Activated CD8-positive, alpha-beta T cell treated with anti-CD3 and anti-CD28 coated beads, Interleukin-2, amount 10 ng/mL, durations not matched to agents 7 days and 5 days (primary cell): ENCODE results near the gene ZBTB17. TPM values are rescaled to one million over a fixed set of nuclear protein-coding genes. Genes with fewer than 3 reads are reported as not detected.

ENCODE experiments used
- ATAC-seq: fragments of 150-1000 bp; cut with Tn5 transposase; one replicate; pipeline ENCODE4 v1.10.0; 2021; ENCODE audit warnings: moderate library complexity
- CTCF ChIA-PET: fragments of 350-600 bp; sonication (Branson Sonifier 250); formaldehyde crosslinking; loops from one replicate; lab custom pipeline; 2021; ENCODE audit warnings: antibody characterized with exemption; lab: Charles Lee
- POLR2A ChIA-PET: fragments of 350-600 bp; sonication (Branson Sonifier 250); formaldehyde crosslinking; loops from one replicate; lab custom pipeline; 2021; ENCODE audit warnings: antibody characterized with exemption; lab: Charles Lee
- DNase-seq: peaks from one replicate; pipeline ENCODE4 v3.0.0-alpha.2; 2020
- H3K27ac Mint-ChIP-seq: one replicate; pipeline ENCODE4 v1.8.0; 2021; ENCODE audit warnings: mild to moderate bottlenecking, mixed read lengths
- H3K27me3 Mint-ChIP-seq: one replicate; pipeline ENCODE4 v1.8.0; 2021; ENCODE audit warnings: low read depth, mixed read lengths
- H3K36me3 Mint-ChIP-seq: one replicate; pipeline ENCODE4 v1.8.0; 2021; ENCODE audit warnings: low read depth, mixed read lengths
- H3K4me1 Mint-ChIP-seq: one replicate; pipeline ENCODE4 v1.8.0; 2021; ENCODE audit warnings: low read depth, mixed read lengths
- H3K4me3 Mint-ChIP-seq: one replicate; pipeline ENCODE4 v1.8.0; 2021; ENCODE audit warnings: mild to moderate bottlenecking, mixed read lengths
- H3K9me3 Mint-ChIP-seq: one replicate; pipeline ENCODE4 v1.8.0; 2022; ENCODE audit warnings: mixed read lengths; ENCODE audit not compliant: insufficient read depth
- total RNA-seq, 2 experiments: library from RNA; stranded (reverse); gene quantifications; one replicate each; pipeline ENCODE4 v1.2.3, GENCODE V29; 2021

Gene ZBTB17
- total RNA-seq, 2 experiments from 2014 or later = 32.3 to 33.3 TPM

- ATAC-seq (no peak), DNase-seq (no peak)
- H3K27me3 Mint-ChIP-seq = no peaks in the 10 kb centered on the region
- no peak overlapping the region for H3K27ac Mint-ChIP-seq
- H3K9me3 Mint-ChIP-seq = no peaks in the 10 kb centered on the region
- CTCF ChIA-PET = interaction anchor here (0.8 to 1.3 kb wide), 3 partner anchors 9 to 31 kb away, joined by 3 to 4 read pairs (median 3); no protein-coding TSS in a partner anchor
- POLR2A ChIA-PET = no interaction called here
- H3K4me1 Mint-ChIP-seq = peaks cover 52% of the 10 kb centered on the region
- H3K4me3 Mint-ChIP-seq = no peak overlapping the region
- H3K36me3 Mint-ChIP-seq = peaks cover 10% of the 10 kb centered on the region
Observed at GRCh38 chr1:15957221-15958095, 18.4 kb downstream of the ZBTB17 start.

GRCh38 chr1:15956150-15956549 lies 19.8 kb downstream of the ZBTB17 start:
- CTCF ChIA-PET = interaction anchor here (0.7 to 1.3 kb wide), 4 partner anchors 8 to 79 kb away, joined by 3 read pairs; no protein-coding TSS in a partner anchor
- no peak for ATAC-seq
- no peak overlapping the region for H3K27ac Mint-ChIP-seq
- no peaks in the 10 kb centered on the region for H3K9me3 Mint-ChIP-seq
- H3K27me3 Mint-ChIP-seq = no peaks in the 10 kb centered on the region
- DNase-seq = no peak
- no peak overlapping the region for H3K4me3 Mint-ChIP-seq
- peaks cover 62% of the 10 kb centered on the region for H3K4me1 Mint-ChIP-seq
- POLR2A ChIA-PET = interaction anchor here (0.9 kb wide), 1 partner anchor 19 kb away, joined by 4 read pairs; no protein-coding TSS in a partner anchor
- H3K36me3 Mint-ChIP-seq = peaks cover 16% of the 10 kb centered on the region

GRCh38 chr1:15955552-15955951 lies 20.3 kb downstream of the ZBTB17 start:
- DNase-seq (no peak), ATAC-seq (no peak)
- Mint-ChIP-seq H3K36me3 (peaks cover 16% of the 10 kb centered on the region), H3K4me1 (peaks cover 68% of the 10 kb centered on the region), H3K9me3 (no peaks in the 10 kb centered on the region), H3K27ac (no peak overlapping the region), H3K27me3 (no peaks in the 10 kb centered on the region), H3K4me3 (no peak overlapping the region)
- POLR2A ChIA-PET = interaction anchor here (0.9 kb wide), 1 partner anchor 18 kb away, joined by 4 read pairs; no protein-coding TSS in a partner anchor
- CTCF ChIA-PET = interaction anchor here (0.7 to 0.9 kb wide), 2 partner anchors 9 to 79 kb away, joined by 3 read pairs; no protein-coding TSS in a partner anchor

- Mint-ChIP-seq H3K4me3 (no peak overlapping the region), H3K27ac (no peak overlapping the region), H3K27me3 (no peaks in the 10 kb centered on the region), H3K9me3 (no peaks in the 10 kb centered on the region), H3K4me1 (peaks cover 76% of the 10 kb centered on the region), H3K36me3 (peaks cover 18% of the 10 kb centered on the region)
- CTCF ChIA-PET = interaction anchor here (1.1 kb wide), 1 partner anchor 19 kb away, joined by 3 read pairs; no protein-coding TSS in a partner anchor
- POLR2A ChIA-PET = no interaction called here
- ATAC-seq (no peak), DNase-seq (no peak)
Observed at GRCh38 chr1:15954316-15954715, 21.6 kb downstream of the ZBTB17 start.

- POLR2A ChIA-PET = no interaction called here
- Mint-ChIP-seq H3K4me3 (no peak overlapping the region), H3K4me1 (peaks cover 81% of the 10 kb centered on the region), H3K27me3 (no peaks in the 10 kb centered on the region), H3K36me3 (peaks cover 18% of the 10 kb centered on the region), H3K9me3 (no peaks in the 10 kb centered on the region), H3K27ac (no peak overlapping the region)
- no peak for ATAC-seq
- DNase-seq = no peak
- CTCF ChIA-PET = interaction anchor here (0.9 to 1.1 kb wide), 2 partner anchors 19 to 138 kb away, joined by 3 to 4 read pairs; no protein-coding TSS in a partner anchor
Observed at GRCh38 chr1:15953791-15954241, 22.1 kb downstream of the ZBTB17 start.

GRCh38 chr1:15953294-15953771 lies 22.6 kb downstream of the ZBTB17 start:
- Mint-ChIP-seq H3K4me3 (no peak overlapping the region), H3K36me3 (peaks cover 19% of the 10 kb centered on the region)
- CTCF ChIA-PET = interaction anchor here (0.9 to 1.1 kb wide), 2 partner anchors 20 to 138 kb away, joined by 3 to 4 read pairs; no protein-coding TSS in a partner anchor

GRCh38 chr1:15952317-15953258 lies 23.3 kb downstream of the ZBTB17 start:
- ChIA-PET CTCF (interaction anchor here (1.4 kb wide), 1 partner anchor 9 kb away, joined by 4 read pairs; no protein-coding TSS in a partner anchor), POLR2A (interaction anchor here (1.0 to 2.6 kb wide), 2 partner anchors 7 to 40 kb away, joined by 3 to 12 read pairs; no protein-coding TSS in a partner anchor)
- Mint-ChIP-seq H3K4me1 (peaks cover 86% of the 10 kb centered on the region), H3K27ac (peak overlapping the region; percentile 44), H3K4me3 (no peak overlapping the region), H3K9me3 (no peaks in the 10 kb centered on the region), H3K27me3 (no peaks in the 10 kb centered on the region), H3K36me3 (peaks cover 25% of the 10 kb centered on the region)
- ATAC-seq (no peak), DNase-seq (no peak)

More at GRCh38 chr1:15953294-15953771, 22.6 kb downstream of the ZBTB17 start:
- no peaks in the 10 kb centered on the region for H3K27me3 Mint-ChIP-seq
- DNase-seq = no peak
- peaks cover 82% of the 10 kb centered on the region for H3K4me1 Mint-ChIP-seq
- ATAC-seq = no peak
- H3K27ac Mint-ChIP-seq = no peak overlapping the region
- POLR2A ChIA-PET = no interaction called here
- no peaks in the 10 kb centered on the region for H3K9me3 Mint-ChIP-seq

- Mint-ChIP-seq H3K36me3 (peaks cover 27% of the 10 kb centered on the region), H3K4me1 (peaks cover 80% of the 10 kb centered on the region), H3K27ac (peak overlapping the region; percentile 68), H3K4me3 (no peak overlapping the region), H3K27me3 (no peaks in the 10 kb centered on the region), H3K9me3 (no peaks in the 10 kb centered on the region)
- CTCF ChIA-PET = interaction anchor here (0.9 to 1.9 kb wide), 6 partner anchors 8 to 355 kb away, joined by 3 to 7 read pairs (median 4); partner anchors contain the start of gene ZBTB17
- POLR2A ChIA-PET = interaction anchor here (1.0 to 2.6 kb wide), 3 partner anchors 8 to 118 kb away, joined by 3 to 12 read pairs (median 8); no protein-coding TSS in a partner anchor
- DNase-seq = no peak
- ATAC-seq = peak; percentile 13
Observed at GRCh38 chr1:15951341-15952153, 24.4 kb downstream of the ZBTB17 start.

GRCh38 chr1:15950763-15951295 lies 25.1 kb downstream of the ZBTB17 start:
- Mint-ChIP-seq H3K27ac (peak overlapping the region; percentile 68), H3K36me3 (peaks cover 31% of the 10 kb centered on the region)

GRCh38 chr1:15950302-15950701 lies 25.6 kb downstream of the ZBTB17 start:
- Mint-ChIP-seq H3K27ac (peak overlapping the region; percentile 68), H3K27me3 (no peaks in the 10 kb centered on the region), H3K9me3 (no peaks in the 10 kb centered on the region), H3K36me3 (peaks cover 31% of the 10 kb centered on the region), H3K4me3 (no peak overlapping the region), H3K4me1 (peaks cover 69% of the 10 kb centered on the region)
- no peak for DNase-seq
- no peak for ATAC-seq
- ChIA-PET POLR2A (interaction anchor here (0.9 to 2.6 kb wide), 4 partner anchors 9 to 116 kb away, joined by 3 to 12 read pairs (median 6); no protein-coding TSS in a partner anchor), CTCF (interaction anchor here (1.7 to 1.9 kb wide), 2 partner anchors 9 to 26 kb away, joined by 4 to 7 read pairs; partner anchors contain the start of gene ZBTB17)

More at GRCh38 chr1:15950763-15951295, 25.1 kb downstream of the ZBTB17 start:
- Mint-ChIP-seq H3K4me1 (peaks cover 73% of the 10 kb centered on the region), H3K4me3 (peak overlapping the region; percentile 0), H3K9me3 (no peaks in the 10 kb centered on the region), H3K27me3 (no peaks in the 10 kb centered on the region)
- ATAC-seq (peak; percentile 17), DNase-seq (peak; percentile 65)
- POLR2A ChIA-PET = interaction anchor here (1.2 to 2.6 kb wide), 3 partner anchors 9 to 117 kb away, joined by 4 to 12 read pairs (median 8); no protein-coding TSS in a partner anchor
- CTCF ChIA-PET = interaction anchor here (0.9 to 1.9 kb wide), 6 partner anchors 8 to 355 kb away, joined by 3 to 7 read pairs (median 4); partner anchors contain the start of gene ZBTB17
